Uterus (tissue), 4 donors: ENCODE results near the gene MYCL. TPM values are rescaled to one million over a fixed set of nuclear protein-coding genes. Genes with fewer than 3 reads are reported as not detected.

Experiments used
- DNase-seq, 2 donors: peaks; one replicate each; pipeline ENCODE4 v3.0.0-alpha.2; 2019 to 2020
- H3K27ac ChIP-seq, 2 donors: fragments of 200-600 bp; sonication (generic); 1 replicate in 1 of 2; 2 replicates in 1 of 2; pipeline ENCODE4 v1.5.1; 2016 to 2018
- H3K27me3 ChIP-seq, 2 donors: fragments of 200-600 bp; sonication (generic); one replicate each; pipeline ENCODE4 v1.5.1; 2018 to 2019; ENCODE audit warnings: control low read depth in 1 of 2
- H3K36me3 ChIP-seq, 2 donors: fragments of 200-600 bp; sonication (generic); one replicate each; pipeline ENCODE4 v1.5.1; 2019; ENCODE audit warnings: control low read depth in 1 of 2
- H3K4me1 ChIP-seq, 2 donors: fragments of 200-600 bp; sonication (generic); one replicate each; pipeline ENCODE4 v1.5.1; 2018 to 2019; ENCODE audit warnings: control low read depth in 1 of 2
- H3K4me3 ChIP-seq, 2 donors: fragments of 200-600 bp; sonication (generic); 1 replicate in 1 of 2; 2 replicates in 1 of 2; pipeline ENCODE4 v1.5.1; 2018 to 2019; ENCODE audit warnings: mild to moderate bottlenecking in 1 of 2
- H3K9me3 ChIP-seq, 2 donors: fragments of 200-600 bp; sonication (generic); one replicate each; pipeline ENCODE4 v1.5.1; 2019; ENCODE audit warnings: control low read depth in 1 of 2
- CTCF ChIP-seq, 4 experiments: fragments of 200-600 bp in 2 of 4; fragments of 450-650 bp in 2 of 4; sonication (generic) in 2 of 4; IDR thresholded peaks; one replicate each; pipeline ENCODE4 v1.5.1; 2016 to 2019; ENCODE audit warnings: antibody characterized with exemption in 4 of 4, mild to moderate bottlenecking in 2 of 4, moderate library complexity in 1 of 4
- POLR2A ChIP-seq, 2 donors: fragments of 450-650 bp; IDR thresholded peaks; one replicate each; pipeline ENCODE4 v1.6.1; 2016; ENCODE audit warnings: antibody characterized with exemption in 2 of 2, mild to moderate bottlenecking in 1 of 2, moderate library complexity in 1 of 2
- intact Hi-C: fragments of 100-400 bp; cut with DNase I; formaldehyde crosslinking; loops from one replicate; pipeline ENCODE4 v1.15.1; 2023; ENCODE audit warnings: low total_unique reads
- total RNA-seq, 4 donors: library from RNA; depleted of rRNA in 3 of 4; stranded (reverse); fragments of >200 nt in 3 of 4; gene quantifications; one replicate each; pipeline versions ENCODE4 v1.1.0 to v1.2.4, GENCODE V29; 2014 to 2023
- donor health status: DM: yes; HTN: yes; CAD: no.

Gene MYCL
- total RNA-seq, 4 donors from 2014 or later = 0.40 to 3.6 TPM; not detected in 2

GRCh38 chr1:39858315-39858714, 43.4 kb downstream of the MYCL start:
- Histone ChIP-seq H3K27me3 (no peaks in the 10 kb centered on the region), H3K27ac (no peak overlapping the region), H3K4me3 (no peak overlapping the region), H3K36me3 (no peaks in the 10 kb centered on the region), H3K9me3 (no peaks in the 10 kb centered on the region), H3K4me1 (no peaks in the 10 kb centered on the region)
- intact Hi-C loops = no loop called here
- no peak for DNase-seq
- no peak for TF ChIP-seq CTCF (IDR thresholded peaks at IDR 0.05)
- TF ChIP-seq POLR2A (IDR thresholded peaks at IDR 0.05) = no peak

- no peak for TF ChIP-seq CTCF (IDR thresholded peaks at IDR 0.05)
- TF ChIP-seq POLR2A (IDR thresholded peaks at IDR 0.05) = no peak
- no peak for DNase-seq
Observed at GRCh38 chr1:39857126-39857878, 44.4 kb downstream of the MYCL start.

GRCh38 chr1:39854738-39855137, 47.0 kb downstream of the MYCL start:
- Histone ChIP-seq H3K36me3 (no peaks in the 10 kb centered on the region), H3K4me3 (no peak overlapping the region), H3K4me1 (no peaks in the 10 kb centered on the region), H3K9me3 (no peaks in the 10 kb centered on the region), H3K27me3 (no peaks in the 10 kb centered on the region), H3K27ac (no peak overlapping the region)
- no peak for TF ChIP-seq POLR2A (IDR thresholded peaks at IDR 0.05)
- no peak for TF ChIP-seq CTCF (IDR thresholded peaks at IDR 0.05)
- intact Hi-C loops = no loop called here
- DNase-seq = no peak

More at GRCh38 chr1:39857126-39857878, 44.4 kb downstream of the MYCL start:
- no peaks in the 10 kb centered on the region for H3K9me3 ChIP-seq
- H3K27ac ChIP-seq = no peak overlapping the region
- H3K4me1 ChIP-seq = no peaks in the 10 kb centered on the region
- H3K27me3 ChIP-seq = no peaks in the 10 kb centered on the region
- intact Hi-C loops = no loop called here
- no peaks in the 10 kb centered on the region for H3K36me3 ChIP-seq
- H3K4me3 ChIP-seq = no peak overlapping the region

- no peaks in the 10 kb centered on the region for H3K36me3 ChIP-seq
- no peaks in the 10 kb centered on the region for H3K9me3 ChIP-seq
- TF ChIP-seq CTCF (IDR thresholded peaks at IDR 0.05) = no peak
- TF ChIP-seq POLR2A (IDR thresholded peaks at IDR 0.05) = no peak
Observed at GRCh38 chr1:39854314-39854713, 47.4 kb downstream of the MYCL start.

GRCh38 chr1:39852876-39853275, 48.8 kb downstream of the MYCL start:
- TF ChIP-seq POLR2A (IDR thresholded peaks at IDR 0.05) (no peak), CTCF (IDR thresholded peaks at IDR 0.05) (no peak)
- no peaks in the 10 kb centered on the region for H3K36me3 ChIP-seq

More at GRCh38 chr1:39854314-39854713, 47.4 kb downstream of the MYCL start:
- DNase-seq = no peak
- intact Hi-C loops = no loop called here
- Histone ChIP-seq H3K27me3 (no peaks in the 10 kb centered on the region), H3K27ac (no peak overlapping the region), H3K4me1 (no peaks in the 10 kb centered on the region), H3K4me3 (no peak overlapping the region)

More at GRCh38 chr1:39852876-39853275, 48.8 kb downstream of the MYCL start:
- no peak for DNase-seq
- Histone ChIP-seq H3K4me1 (no peaks in the 10 kb centered on the region), H3K27me3 (no peaks in the 10 kb centered on the region), H3K27ac (peak overlapping the region in 1 of 2 donors; percentile 9), H3K4me3 (no peak overlapping the region), H3K9me3 (no peaks in the 10 kb centered on the region)
- intact Hi-C loops = no loop called here
